CD4-positive, alpha-beta T cell treated with Interleukin-12 subunit alpha and Interleukin-12 subunit beta, for 1 hour (primary cell): ENCODE data around the gene TIMELESS.
"Not testable (repeated sequence)": the region's sequence is repeated elsewhere in the genome, so short reads cannot be mapped to it uniquely, and the experiment has no call there.

Source experiments
- DNase-seq: peaks from one replicate; pipeline ENCODE4 v3.0.0-alpha.2; 2020

TIMELESS gene

GRCh38 chr12:56448860-56449621 is at the start of gene TIMELESS:
Gene TIMELESS, minus strand, starts transcription at chr12:56449426. Its CDS starts 15,256 bp downstream, at chr12:56434170.
- peak; percentile 85 for DNase-seq

DNA sequence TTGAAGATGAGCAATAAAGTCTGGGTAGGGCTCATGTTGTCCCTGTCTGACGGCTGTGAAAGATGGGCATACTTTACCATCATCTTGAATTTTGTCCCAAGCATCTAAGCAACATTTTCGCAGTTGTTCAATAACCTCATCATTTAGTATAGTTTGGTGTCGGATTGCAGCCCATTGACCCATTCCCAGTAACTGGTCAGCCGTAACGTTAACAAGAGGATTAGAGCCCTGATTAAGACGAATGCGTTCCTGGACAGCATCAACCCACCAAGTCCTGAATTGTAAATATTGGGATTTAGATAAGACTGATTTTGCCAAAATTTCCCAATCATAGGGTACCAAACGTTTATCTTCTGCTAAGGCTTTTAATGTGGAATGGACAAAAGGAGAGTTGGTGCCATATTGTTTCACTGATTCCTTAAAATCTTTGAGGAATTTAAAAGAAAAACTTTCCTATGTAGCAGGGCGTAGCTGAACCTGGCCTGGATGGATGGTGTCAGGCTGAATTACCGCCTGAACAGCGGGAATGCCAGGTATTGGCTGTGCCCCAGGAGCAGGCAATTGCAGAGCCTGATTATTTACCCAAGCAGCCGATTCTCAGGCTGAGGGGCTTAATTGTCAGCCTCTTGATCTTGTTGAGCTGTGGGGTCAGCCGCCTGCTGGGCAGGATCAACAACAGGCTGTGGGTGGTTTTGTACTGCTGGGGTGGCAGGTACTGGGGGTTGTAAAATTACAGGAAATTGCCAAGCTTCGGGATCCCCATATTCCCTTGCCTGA is 49.1 kb upstream of the TIMELESS start:
- DNase-seq: not testable (repeated sequence)

DNA sequence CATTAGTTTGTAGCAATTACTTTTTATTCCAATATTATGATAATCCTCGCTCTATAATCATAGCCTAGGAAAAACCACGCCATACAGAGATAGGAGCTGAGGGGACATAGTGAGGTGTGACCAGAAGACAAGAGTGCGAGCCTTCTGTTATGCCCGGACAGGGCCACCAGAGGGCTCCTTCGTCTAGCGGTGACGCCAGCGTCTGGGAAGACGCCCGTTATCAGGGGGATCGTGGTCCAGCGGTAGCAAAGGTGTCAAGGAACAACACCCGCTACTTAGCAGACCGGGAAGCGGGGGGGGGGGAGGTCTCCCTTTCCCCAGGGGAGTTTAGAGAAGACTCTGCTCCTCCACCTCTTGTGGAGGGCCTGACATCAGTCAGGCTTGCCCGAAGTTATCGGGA is 47.5 kb upstream of the TIMELESS start:
- peak; percentile 65 for DNase-seq

DNA sequence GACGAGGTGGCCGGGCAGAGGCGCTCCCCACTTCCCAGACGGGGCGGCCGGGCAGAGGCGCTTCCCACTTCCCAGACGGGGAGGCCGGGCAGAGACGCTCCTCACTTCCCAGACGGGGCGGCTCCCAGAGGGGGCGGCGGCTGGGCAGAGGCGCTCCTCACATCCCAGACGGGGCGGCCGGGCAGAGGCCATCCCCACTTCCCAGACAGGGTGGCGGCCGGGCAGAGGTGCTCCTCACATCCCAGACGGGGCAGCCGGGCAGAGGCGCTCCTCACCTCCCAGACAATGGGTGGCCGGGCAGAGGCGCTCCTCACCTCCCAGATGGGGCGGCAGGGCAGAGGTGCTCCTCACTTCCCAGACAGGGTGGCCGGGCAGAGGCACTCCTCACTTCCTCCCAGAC is 45.3 kb upstream of the TIMELESS start:
- DNase-seq: not testable (repeated sequence)

GRCh38 chr12:56494106-56494415 is 44.8 kb upstream of the TIMELESS start:
- DNase-seq: not testable (repeated sequence)

- not testable (repeated sequence) for DNase-seq
Observed at GRCh38 chr12:56493409-56494105, 44.3 kb upstream of the TIMELESS start.

DNA sequence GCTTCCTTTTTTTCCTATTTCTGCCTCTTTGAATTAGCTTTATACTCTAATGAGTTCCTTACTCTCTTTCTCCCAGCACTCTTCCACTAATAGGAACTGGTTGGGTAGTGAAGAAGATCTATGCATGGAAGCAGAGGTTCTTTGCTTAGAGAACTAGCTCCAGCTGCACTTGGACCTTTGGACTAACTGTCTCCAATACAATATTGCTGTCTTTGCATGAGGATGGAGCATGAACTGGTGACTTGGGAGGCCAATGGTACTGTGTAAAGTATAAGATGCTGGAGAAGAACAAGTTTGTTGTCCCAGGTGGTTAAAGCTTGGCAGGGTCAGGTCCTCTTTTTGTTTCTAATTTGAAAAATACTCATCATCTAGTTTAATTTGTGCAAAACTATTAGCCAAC is 41.1 kb upstream of the TIMELESS start:
- no peak for DNase-seq

- DNase-seq: peak; percentile 84
Observed at GRCh38 chr12:56488041-56488955, 39.1 kb upstream of the TIMELESS start, which contains the start of gene GLS2. Gene GLS2, minus strand, starts transcription at chr12:56488161. Its CDS starts 43 bp downstream, at chr12:56488118.

GRCh38 chr12:56487448-56488040 is 38.3 kb upstream of the TIMELESS start:
- peak; percentile 15 for DNase-seq

- no peak for DNase-seq
Observed at GRCh38 chr12:56486694-56487093, 37.5 kb upstream of the TIMELESS start.

- no peak for DNase-seq
Observed at GRCh38 chr12:56484566-56484965, 35.3 kb upstream of the TIMELESS start.

DNA sequence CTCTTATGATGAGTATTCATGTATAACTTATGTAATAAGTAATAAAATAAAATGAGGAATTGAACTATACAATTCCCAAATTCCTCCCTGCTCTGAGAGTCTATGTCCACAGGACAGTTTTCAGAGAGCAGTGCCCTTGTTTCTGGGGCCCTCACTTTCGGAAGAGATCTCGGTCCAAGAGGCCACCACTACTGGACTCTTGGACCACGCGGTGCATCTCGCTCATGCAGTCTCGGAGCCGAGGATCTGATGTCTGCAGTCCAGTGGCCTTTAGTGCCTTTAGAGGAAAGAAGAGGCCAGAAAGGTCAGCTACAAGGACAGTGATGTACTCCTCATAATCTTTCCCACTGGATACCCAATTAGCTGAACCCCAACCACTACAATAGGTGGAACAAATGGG is 30.4 kb upstream of the TIMELESS start:
- no peak for DNase-seq

DNA sequence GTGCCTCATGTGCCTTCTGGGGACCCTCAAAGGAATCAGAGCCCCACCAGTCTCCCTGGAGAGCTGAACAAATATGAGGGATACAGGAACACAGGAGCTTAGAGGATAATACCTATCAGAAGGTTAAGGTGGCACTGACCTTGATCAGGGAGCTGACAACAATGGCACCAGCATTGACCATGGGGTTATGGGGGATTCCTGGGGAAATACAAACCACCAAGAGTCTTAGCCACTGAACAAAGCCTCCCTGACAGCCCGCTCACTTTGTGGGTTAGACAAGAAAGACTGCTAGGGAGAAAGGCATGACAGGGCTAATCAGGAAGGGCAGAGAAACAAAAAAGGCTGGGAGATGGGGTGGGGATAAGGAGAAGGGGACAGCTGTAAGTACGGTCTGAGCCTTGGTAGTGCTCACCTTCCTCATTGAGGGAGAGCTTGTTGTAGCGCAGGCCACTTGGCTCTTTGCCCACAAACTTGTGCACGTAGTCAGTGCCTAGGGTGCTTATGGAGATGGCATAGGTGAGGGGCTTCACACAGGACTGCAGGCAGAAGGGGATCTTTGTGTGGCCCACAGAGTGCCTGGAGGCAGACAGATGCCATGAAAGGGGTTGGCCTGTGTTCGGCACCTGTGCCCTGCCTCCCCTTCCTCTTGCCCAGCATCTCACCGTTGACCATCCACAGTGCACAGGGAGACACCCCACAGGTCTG is 28.4 kb upstream of the TIMELESS start:
- no peak for DNase-seq

GRCh38 chr12:56476972-56477432 is 27.8 kb upstream of the TIMELESS start:
- no peak for DNase-seq

GRCh38 chr12:56476143-56476542 is 26.9 kb upstream of the TIMELESS start:
- no peak for DNase-seq

DNA sequence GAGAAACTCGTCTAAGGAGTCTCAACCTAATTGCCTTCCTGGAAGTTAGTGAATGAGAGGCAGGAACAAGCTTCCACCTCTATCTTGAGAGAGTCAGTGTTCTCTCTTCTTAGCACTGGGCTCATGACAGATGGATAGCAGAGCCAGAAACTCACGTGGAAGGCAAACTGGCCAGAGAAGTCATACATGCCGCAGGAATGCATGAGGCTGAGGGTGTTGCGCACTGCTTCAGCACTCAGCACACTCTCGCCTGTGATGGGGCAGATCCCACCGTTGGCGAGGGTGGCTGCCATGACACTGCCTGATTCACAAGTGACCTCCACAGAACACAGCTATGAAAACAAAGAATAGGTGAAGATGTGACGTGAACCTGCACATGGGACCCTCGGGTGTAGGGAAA is 25.2 kb upstream of the TIMELESS start:
- no peak for DNase-seq

DNA sequence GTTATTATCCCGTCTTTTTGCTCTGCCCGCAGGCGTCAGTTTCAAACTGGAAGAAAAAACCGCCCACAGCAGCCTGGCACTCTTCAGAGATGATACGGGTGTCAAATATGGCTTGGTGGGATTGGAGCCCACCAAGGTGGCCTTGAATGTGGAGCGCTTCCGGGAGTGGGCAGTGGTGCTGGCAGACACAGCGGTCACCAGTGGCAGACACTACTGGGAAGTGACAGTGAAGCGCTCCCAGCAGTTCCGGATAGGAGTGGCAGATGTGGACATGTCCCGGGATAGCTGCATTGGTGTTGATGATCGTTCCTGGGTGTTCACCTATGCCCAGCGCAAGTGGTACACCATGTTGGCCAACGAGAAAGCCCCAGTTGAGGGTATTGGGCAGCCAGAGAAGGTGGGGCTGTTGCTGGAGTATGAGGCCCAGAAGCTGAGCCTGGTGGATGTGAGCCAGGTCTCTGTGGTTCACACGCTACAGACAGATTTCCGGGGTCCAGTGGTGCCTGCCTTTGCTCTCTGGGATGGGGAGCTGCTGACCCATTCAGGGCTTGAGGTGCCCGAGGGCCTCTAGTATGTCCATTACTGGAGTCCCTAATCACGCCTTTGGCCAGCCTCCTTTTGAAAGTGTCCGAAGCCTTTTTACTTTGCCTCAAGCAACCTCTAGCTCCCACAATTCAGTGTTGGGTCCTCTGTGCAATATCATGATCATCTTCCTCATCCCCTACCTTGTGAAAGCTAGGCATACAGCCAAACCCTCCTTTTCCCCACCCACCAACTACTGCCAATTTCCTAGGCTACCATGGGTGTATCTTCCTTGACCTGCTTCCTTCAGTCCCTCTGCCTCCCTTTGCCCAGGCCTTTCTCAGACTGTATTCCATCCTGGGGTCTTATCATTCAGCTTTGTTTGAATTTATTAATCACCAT is 20.0 kb upstream of the TIMELESS start:
- DNase-seq: no peak

- DNase-seq: peak; percentile 95
Observed at GRCh38 chr12:56468216-56469006, 19.2 kb upstream of the TIMELESS start, which contains the start of gene SPRYD4. Gene SPRYD4, plus strand, starts transcription at chr12:56468578. Its CDS starts 14 bp downstream, at chr12:56468592.

DNA sequence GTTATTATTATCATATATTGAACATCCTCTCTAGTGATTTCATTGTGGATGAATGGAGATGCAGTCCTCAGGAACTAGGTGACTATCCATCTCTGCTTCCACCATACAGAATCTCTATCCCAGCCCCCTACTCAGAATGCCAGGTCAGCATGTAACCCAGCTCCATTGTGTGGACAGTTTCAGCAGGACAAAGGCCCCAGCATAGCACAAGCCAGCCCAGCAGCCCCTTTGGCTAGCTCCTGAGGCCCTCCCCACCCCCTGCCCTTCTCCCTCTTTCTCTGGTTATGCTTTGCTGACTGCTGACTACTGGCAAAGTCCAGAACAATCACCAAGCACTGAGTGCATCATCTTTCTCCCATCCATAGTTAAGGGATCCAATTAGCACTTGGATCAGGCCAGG is 13.3 kb upstream of the TIMELESS start:
- no peak for DNase-seq
